NCI-H2196 treated with DMSO at 0.1 percent for 48 hours (cell line): ENCODE results near the gene CRNKL1.
"Not testable (repeated sequence)": the region's sequence is repeated elsewhere in the genome, so short reads cannot be mapped to it uniquely, and the experiment has no call there.

ENCODE experiments used
- DNase-seq: peaks from one replicate; lab custom pipeline; 2025; ENCODE audit not compliant: unreplicated experiment; lab: John Stamatoyannopoulos, UW

The CRNKL1 gene

GRCh38 chr20:20010639-20011500 is 41.4 kb downstream of the CRNKL1 start:
- DNase-seq: peak; percentile 41

GRCh38 chr20:20009784-20010253 is 42.4 kb downstream of the CRNKL1 start:
- DNase-seq: no peak

- DNase-seq: no peak
Measured at GRCh38 chr20:20005342-20005741, 46.9 kb downstream of the CRNKL1 start.

GRCh38 chr20:20003955-20004322 is 48.3 kb downstream of the CRNKL1 start:
- DNase-seq: not testable (repeated sequence)

GRCh38 chr20:20003031-20003954 is 49.0 kb downstream of the CRNKL1 start:
- DNase-seq: no peak

GRCh38 chr20:20002101-20002998 is 49.9 kb downstream of the CRNKL1 start:
- DNase-seq: no peak

GRCh38 chr20:20000211-20000968 is 51.9 kb downstream of the CRNKL1 start:
- DNase-seq: no peak

GRCh38 chr20:19998990-19999705 is 53.1 kb downstream of the CRNKL1 start:
- DNase-seq: no peak

GRCh38 chr20:19996917-19997316 is 55.3 kb downstream of the CRNKL1 start:
- DNase-seq: no peak

GRCh38 chr20:19996222-19996621 is 56.0 kb downstream of the CRNKL1 start:
- no peak for DNase-seq

GRCh38 chr20:19995220-19995863 is 56.9 kb downstream of the CRNKL1 start:
- peak; percentile 42 for DNase-seq

- DNase-seq: no peak
Measured at GRCh38 chr20:19993958-19994669, 58.2 kb downstream of the CRNKL1 start.

- no peak for DNase-seq
Measured at GRCh38 chr20:19992996-19993908, 59.0 kb downstream of the CRNKL1 start.

- DNase-seq: no peak
Measured at GRCh38 chr20:19991854-19992253, 60.4 kb downstream of the CRNKL1 start.

GRCh38 chr20:19991308-19991707 is 61.0 kb downstream of the CRNKL1 start:
- no peak for DNase-seq

GRCh38 chr20:19990850-19991249 is 61.4 kb downstream of the CRNKL1 start:
- DNase-seq: no peak

GRCh38 chr20:19987046-19987445 is 65.2 kb downstream of the CRNKL1 start:
- no peak for DNase-seq
